Measurements from ENCODE around the gene CCDC40.

The CCDC40 gene

GRCh38 chr17:80068301-80069222, 32.1 kb downstream of the CCDC40 start:
- peak in 1 of 2 experiments; percentile 67 for DNase-seq (ENCODE audit: low read depth in 1 of 2, low spot score in 1 of 2)
- in situ Hi-C loops (cut with HindIII; ENCODE audit: low pct_unique_long_range_greater_than_20kb, low sequenced_read_pairs): no loop called here
- no peak for TF ChIP-seq JUND (IDR thresholded peaks at IDR 0.05; ENCODE audit: low read depth)

- TF ChIP-seq JUND (IDR thresholded peaks at IDR 0.05; ENCODE audit: low read depth): no peak
- DNase-seq (ENCODE audit: low read depth in 1 of 2, low spot score in 1 of 2): no peak
- in situ Hi-C loops (cut with HindIII; ENCODE audit: low pct_unique_long_range_greater_than_20kb, low sequenced_read_pairs): no loop called here
Measured at GRCh38 chr17:80070375-80071115, 34.1 kb downstream of the CCDC40 start.

GRCh38 chr17:80071116-80071841, 34.8 kb downstream of the CCDC40 start:
- peak in 1 of 2 experiments; percentile 36 for DNase-seq (ENCODE audit: low read depth in 1 of 2, low spot score in 1 of 2)
- TF ChIP-seq JUND (IDR thresholded peaks at IDR 0.05; ENCODE audit: low read depth): no peak
- in situ Hi-C loops (cut with HindIII; ENCODE audit: low pct_unique_long_range_greater_than_20kb, low sequenced_read_pairs): no loop called here

GRCh38 chr17:80072410-80072809, 36.0 kb downstream of the CCDC40 start:
- DNase-seq (ENCODE audit: low read depth in 1 of 2, low spot score in 1 of 2): no peak
- no peak for TF ChIP-seq JUND (IDR thresholded peaks at IDR 0.05; ENCODE audit: low read depth)
- in situ Hi-C loops (cut with HindIII; ENCODE audit: low pct_unique_long_range_greater_than_20kb, low sequenced_read_pairs): no loop called here

GRCh38 chr17:80080081-80080480, 43.6 kb downstream of the CCDC40 start:
- no peak for DNase-seq (ENCODE audit: low read depth in 1 of 2, low spot score in 1 of 2)
- no peak for TF ChIP-seq JUND (IDR thresholded peaks at IDR 0.05; ENCODE audit: low read depth)
- in situ Hi-C loops (cut with HindIII; ENCODE audit: low pct_unique_long_range_greater_than_20kb, low sequenced_read_pairs): no loop called here

- no peak for DNase-seq (ENCODE audit: low read depth in 1 of 2, low spot score in 1 of 2)
- in situ Hi-C loops (cut with HindIII; ENCODE audit: low pct_unique_long_range_greater_than_20kb, low sequenced_read_pairs): no loop called here
- TF ChIP-seq JUND (IDR thresholded peaks at IDR 0.05; ENCODE audit: low read depth): no peak
Measured at GRCh38 chr17:80081596-80081995, 45.2 kb downstream of the CCDC40 start.

GRCh38 chr17:80082403-80083135, 46.1 kb downstream of the CCDC40 start:
- no peak for TF ChIP-seq JUND (IDR thresholded peaks at IDR 0.05; ENCODE audit: low read depth)
- in situ Hi-C loops (cut with HindIII; ENCODE audit: low pct_unique_long_range_greater_than_20kb, low sequenced_read_pairs): no loop called here
- DNase-seq (ENCODE audit: low read depth in 1 of 2, low spot score in 1 of 2): peak; percentile 85 to 88

GRCh38 chr17:80083136-80083661, 46.8 kb downstream of the CCDC40 start:
- TF ChIP-seq JUND (IDR thresholded peaks at IDR 0.05; ENCODE audit: low read depth): no peak
- no peak for DNase-seq (ENCODE audit: low read depth in 1 of 2, low spot score in 1 of 2)
- in situ Hi-C loops (cut with HindIII; ENCODE audit: low pct_unique_long_range_greater_than_20kb, low sequenced_read_pairs): no loop called here

GRCh38 chr17:80084773-80085172, 48.3 kb downstream of the CCDC40 start:
- in situ Hi-C loops (cut with HindIII; ENCODE audit: low pct_unique_long_range_greater_than_20kb, low sequenced_read_pairs): no loop called here
- no peak for DNase-seq (ENCODE audit: low read depth in 1 of 2, low spot score in 1 of 2)
- TF ChIP-seq JUND (IDR thresholded peaks at IDR 0.05; ENCODE audit: low read depth): no peak

GRCh38 chr17:80086081-80086480, 49.6 kb downstream of the CCDC40 start:
- no peak for TF ChIP-seq JUND (IDR thresholded peaks at IDR 0.05; ENCODE audit: low read depth)
- in situ Hi-C loops (cut with HindIII; ENCODE audit: low pct_unique_long_range_greater_than_20kb, low sequenced_read_pairs): no loop called here
- no peak for DNase-seq (ENCODE audit: low read depth in 1 of 2, low spot score in 1 of 2)

- in situ Hi-C loops (cut with HindIII; ENCODE audit: low pct_unique_long_range_greater_than_20kb, low sequenced_read_pairs): no loop called here
Measured at GRCh38 chr17:80086616-80087015, 50.2 kb downstream of the CCDC40 start.

More at GRCh38 chr17:80086616-80087015, 50.2 kb downstream of the CCDC40 start:
- no peak for DNase-seq (ENCODE audit: low read depth in 1 of 2, low spot score in 1 of 2)
- no peak for TF ChIP-seq JUND (IDR thresholded peaks at IDR 0.05; ENCODE audit: low read depth)

All from T47D (cell line).